ENCODE measurements around the gene RNF141. TPM values are rescaled to one million over a fixed set of nuclear protein-coding genes. Genes with fewer than 3 reads are reported as not detected.

The RNF141 gene
- total RNA-seq, 2 donors from 2014 or later, result 20.2 to 23.1 TPM

GRCh38 chr11:10500757-10501684 lies 40.0 kb downstream of the RNF141 start:
- no peak for TF ChIP-seq CTCF (IDR thresholded peaks at IDR 0.05)
- TF ChIP-seq POLR2A (IDR thresholded peaks at IDR 0.05), result no peak
- H3K4me3 ChIP-seq, result no peak overlapping the region
- 83 to 91% methylated on average over 14 to 20 of the region's 20 CpGs for WGBS, 2 donors
- H3K36me3 ChIP-seq (replicated peaks in 1 of 2; ENCODE audit: insufficient read depth in 1 of 2, low read depth in 2 of 2), result peaks cover 0 to 6% of the 10 kb centered on the region in 2 donors
- no peaks in the 10 kb centered on the region for H3K4me1 ChIP-seq
- H3K9me3 ChIP-seq, result no peaks in the 10 kb centered on the region
- ATAC-seq, result no peak
- DNase-seq, result no peak
- intact Hi-C loops (cut with DNase I), result no loop called here
- no peak overlapping the region for H3K27ac ChIP-seq
- no peaks in the 10 kb centered on the region for H3K27me3 ChIP-seq

- Histone ChIP-seq H3K27ac (no peak overlapping the region), H3K9me3 (no peaks in the 10 kb centered on the region), H3K36me3 (replicated peaks in 1 of 2; ENCODE audit: insufficient read depth in 1 of 2, low read depth in 2 of 2) (peaks cover 0 to 6% of the 10 kb centered on the region in 2 donors), H3K4me3 (no peak overlapping the region), H3K4me1 (no peaks in the 10 kb centered on the region), H3K27me3 (no peaks in the 10 kb centered on the region)
- ATAC-seq, result no peak
- TF ChIP-seq POLR2A (IDR thresholded peaks at IDR 0.05), result no peak
- no peak for TF ChIP-seq CTCF (IDR thresholded peaks at IDR 0.05)
- 85 to 89% methylated on average over 12 to 15 of the region's 15 CpGs for WGBS, 2 donors
- no peak for DNase-seq
- intact Hi-C loops (cut with DNase I), result no loop called here
These were observed 40.9 kb downstream of the RNF141 start for GRCh38 chr11:10499874-10500601.

GRCh38 chr11:10499452-10499851 lies 41.5 kb downstream of the RNF141 start:
- 95 to 99% methylated on average over 5 of the region's 5 CpGs for WGBS, 2 donors
- ATAC-seq, result no peak

GRCh38 chr11:10498426-10499250 lies 42.3 kb downstream of the RNF141 start:
- Histone ChIP-seq H3K9me3 (no peaks in the 10 kb centered on the region), H3K36me3 (replicated peaks in 1 of 2; ENCODE audit: insufficient read depth in 1 of 2, low read depth in 2 of 2) (peaks cover 0 to 6% of the 10 kb centered on the region in 2 donors), H3K27me3 (no peaks in the 10 kb centered on the region), H3K27ac (no peak overlapping the region), H3K4me1 (no peaks in the 10 kb centered on the region), H3K4me3 (no peak overlapping the region)
- ATAC-seq (no peak), DNase-seq (no peak)
- WGBS, 2 donors, result 69 to 77% methylated on average over 5 to 8 of the region's 10 CpGs
- intact Hi-C loops (cut with DNase I), result no loop called here
- no peak for TF ChIP-seq POLR2A (IDR thresholded peaks at IDR 0.05)
- no peak for TF ChIP-seq CTCF (IDR thresholded peaks at IDR 0.05)

More at GRCh38 chr11:10499452-10499851, 41.5 kb downstream of the RNF141 start:
- H3K9me3 ChIP-seq, result no peaks in the 10 kb centered on the region
- H3K36me3 ChIP-seq (replicated peaks in 1 of 2; ENCODE audit: insufficient read depth in 1 of 2, low read depth in 2 of 2), result peaks cover 0 to 6% of the 10 kb centered on the region in 2 donors
- no peak for DNase-seq
- no peaks in the 10 kb centered on the region for H3K4me1 ChIP-seq
- H3K4me3 ChIP-seq, result no peak overlapping the region
- intact Hi-C loops (cut with DNase I), result no loop called here
- H3K27me3 ChIP-seq, result no peaks in the 10 kb centered on the region
- no peak for TF ChIP-seq CTCF (IDR thresholded peaks at IDR 0.05)
- TF ChIP-seq POLR2A (IDR thresholded peaks at IDR 0.05), result no peak
- H3K27ac ChIP-seq, result no peak overlapping the region
